Thyroid gland (tissue), 4 donors: ENCODE results near the gene RAB11FIP3. TPM values are rescaled to one million over a fixed set of nuclear protein-coding genes. Genes with fewer than 3 reads are reported as not detected.
"Not testable (repeated sequence)": the region's sequence is repeated elsewhere in the genome, so short reads cannot be mapped to it uniquely, and the experiment has no call there.

Experiments used
- DNase-seq, 2 donors: peaks; one replicate each; pipeline ENCODE4 v3.0.0-alpha.2; 2019
- H3K27ac ChIP-seq, 3 donors: fragments of 200-600 bp; sonication (generic); 1 replicate in 2 of 3; 2 replicates in 1 of 3; pipeline ENCODE4 v1.5.1; 2016 to 2019; ENCODE audit warnings: mild to moderate bottlenecking in 1 of 3, moderate library complexity in 1 of 3
- H3K27me3 ChIP-seq: fragments of 200-600 bp; sonication (generic); one replicate; pipeline ENCODE4 v1.5.1; 2019
- H3K36me3 ChIP-seq, 2 donors: fragments of 200-600 bp; sonication (generic); one replicate each; pipeline ENCODE4 v1.5.1; 2016 to 2019
- H3K4me1 ChIP-seq, 2 donors: fragments of 200-600 bp; sonication (generic); one replicate each; pipeline ENCODE4 v1.5.1; 2017 to 2019
- H3K4me3 ChIP-seq, 3 donors: fragments of 200-600 bp; sonication (generic); replicated peaks in 1 of 3; 1 replicate in 2 of 3; 2 replicates in 1 of 3; pipeline ENCODE4 v1.5.1; 2016; ENCODE audit warnings: mild to moderate bottlenecking in 1 of 3
- H3K9me3 ChIP-seq: fragments of 200-600 bp; sonication (generic); one replicate; pipeline ENCODE4 v1.5.1; 2017
- CTCF ChIP-seq, 6 experiments: fragments of 200-600 bp in 3 of 6; fragments of 450-650 bp in 3 of 6; sonication (generic) in 3 of 6; IDR thresholded peaks; one replicate each; pipeline ENCODE4 v1.5.1; 2016 to 2019; ENCODE audit warnings: antibody characterized with exemption in 6 of 6, mild to moderate bottlenecking in 2 of 6, inconsistent platforms in 1 of 6, moderate library complexity in 1 of 6
- POLR2A ChIP-seq, 2 donors: fragments of 450-650 bp; IDR thresholded peaks; one replicate each; pipeline ENCODE4 v1.6.1; 2017; ENCODE audit warnings: antibody characterized with exemption in 2 of 2, mild to moderate bottlenecking in 2 of 2, moderate library complexity in 1 of 2
- WGBS, 2 donors: methylation state at CpG; one replicate each; pipeline ENCODE4 v1.1.5; 2017; 5-methylcytosine and 5-hydroxymethylcytosine counted together
- intact Hi-C: fragments of 100-400 bp; cut with DNase I; formaldehyde crosslinking; loops from one replicate; pipeline ENCODE4 v1.15.1; 2023
- total RNA-seq, 4 donors: library from RNA; depleted of rRNA; stranded (reverse); fragments of >200 nt; gene quantifications; one replicate each; pipeline ENCODE4 v1.2.3, GENCODE V29; 2016

Gene RAB11FIP3
- total RNA-seq, 4 donors from 2014 or later: 26.6 to 34.3 (median 28.0) TPM

DNA sequence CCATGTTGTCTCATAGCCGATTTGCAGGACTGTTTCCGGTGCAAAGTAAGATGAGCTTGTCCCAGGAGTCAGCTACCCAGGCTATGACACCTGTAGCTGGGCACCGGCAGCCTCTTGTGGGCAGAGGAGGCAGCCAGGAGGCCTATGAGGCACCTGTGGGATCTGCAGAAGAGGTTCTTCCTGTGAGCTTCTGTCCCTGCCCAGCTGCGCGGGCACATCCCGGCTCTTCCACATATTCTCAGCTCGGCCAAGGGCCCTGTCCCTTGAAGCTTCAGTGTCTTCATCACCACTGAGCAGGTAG lies 80.7 kb downstream of the RAB11FIP3 start:
- H3K4me1 ChIP-seq: no peaks in the 10 kb centered on the region
- intact Hi-C loops: no loop called here
- no peak overlapping the region for H3K4me3 ChIP-seq
- DNase-seq: no peak
- no peaks in the 10 kb centered on the region for H3K9me3 ChIP-seq
- H3K27ac ChIP-seq: no peak overlapping the region
- 97 to 98% methylated on average over 5 to 7 of the region's 7 CpGs for WGBS, 2 donors
- H3K27me3 ChIP-seq: no peaks in the 10 kb centered on the region
- no peaks in the 10 kb centered on the region for H3K36me3 ChIP-seq
- TF ChIP-seq POLR2A (IDR thresholded peaks at IDR 0.05) (no peak), CTCF (IDR thresholded peaks at IDR 0.05) (no peak)

- H3K9me3 ChIP-seq, H3K4me1 ChIP-seq, H3K27me3 ChIP-seq, intact Hi-C loops, H3K36me3 ChIP-seq, DNase-seq, H3K4me3 ChIP-seq, H3K27ac ChIP-seq: not testable (repeated sequence)
- 87 to 90% methylated on average over 13 to 14 of the region's 14 CpGs for WGBS, 2 donors
Observed at GRCh38 chr16:507527-507926, 82.1 kb downstream of the RAB11FIP3 start.

GRCh38 chr16:507996-508395 lies 82.5 kb downstream of the RAB11FIP3 start:
- Histone ChIP-seq H3K4me1 (no peaks in the 10 kb centered on the region), H3K27me3 (no peaks in the 10 kb centered on the region), H3K4me3 (no peak overlapping the region), H3K36me3 (no peaks in the 10 kb centered on the region), H3K9me3 (no peaks in the 10 kb centered on the region), H3K27ac (no peak overlapping the region)
- WGBS, 2 donors: 88 to 93% methylated on average over 6 of the region's 6 CpGs
- TF ChIP-seq POLR2A (IDR thresholded peaks at IDR 0.05) (no peak), CTCF (IDR thresholded peaks at IDR 0.05) (no peak)
- intact Hi-C loops: no loop called here
- DNase-seq: no peak

- H3K27me3 ChIP-seq: no peaks in the 10 kb centered on the region
- H3K4me1 ChIP-seq: no peaks in the 10 kb centered on the region
- peak in 1 of 2 donors; percentile 21 for DNase-seq
- TF ChIP-seq CTCF (IDR thresholded peaks at IDR 0.05) (no peak), POLR2A (IDR thresholded peaks at IDR 0.05) (no peak)
- 74 to 85% methylated on average over 17 of the region's 18 CpGs for WGBS, 2 donors
- H3K27ac ChIP-seq: no peak overlapping the region
- intact Hi-C loops: no loop called here
- H3K4me3 ChIP-seq: no peak overlapping the region
- H3K9me3 ChIP-seq: no peaks in the 10 kb centered on the region
- H3K36me3 ChIP-seq: no peaks in the 10 kb centered on the region
Observed at GRCh38 chr16:508884-509736, 83.7 kb downstream of the RAB11FIP3 start.

GRCh38 chr16:510066-510825 lies 84.8 kb downstream of the RAB11FIP3 start:
- H3K36me3 ChIP-seq: no peaks in the 10 kb centered on the region
- H3K9me3 ChIP-seq: no peaks in the 10 kb centered on the region
- no peak overlapping the region for H3K27ac ChIP-seq
- WGBS, 2 donors: 94 to 95% methylated on average over 23 to 29 of the region's 35 CpGs
- no peak for TF ChIP-seq POLR2A (IDR thresholded peaks at IDR 0.05)
- no peak for TF ChIP-seq CTCF (IDR thresholded peaks at IDR 0.05)
- no peak overlapping the region for H3K4me3 ChIP-seq
- DNase-seq: no peak
- H3K27me3 ChIP-seq: no peaks in the 10 kb centered on the region
- intact Hi-C loops: no loop called here
- no peaks in the 10 kb centered on the region for H3K4me1 ChIP-seq
